8988T (cell line): ENCODE results near the gene UGT2B7.
"Not testable (repeated sequence)": the region's sequence is repeated elsewhere in the genome, so short reads cannot be mapped to it uniquely, and the experiment has no call there.

Experiments
- DNase-seq: peaks from one replicate; pipeline ENCODE4 v3.0.0; 2011

UGT2B7 gene

DNA sequence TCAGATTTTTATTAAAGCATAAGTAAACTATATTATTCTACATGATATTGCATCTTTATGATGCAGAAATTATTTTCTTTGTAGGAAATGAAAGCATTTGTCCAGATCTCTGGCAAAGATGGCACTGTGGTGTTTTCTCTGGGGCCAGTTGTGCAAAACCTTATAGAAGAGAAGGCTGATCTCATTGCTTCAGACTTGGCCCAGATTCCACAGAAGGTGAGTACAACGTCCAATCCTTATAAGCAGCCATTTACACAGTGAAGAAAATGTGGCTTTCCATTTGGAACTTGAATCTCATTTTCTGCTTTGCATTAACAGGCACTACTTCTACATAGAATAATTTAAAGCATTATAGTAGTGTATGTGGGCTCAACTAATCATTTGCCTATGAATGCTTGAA, 6.9 kb upstream of the UGT2B7 start:
- no peak for DNase-seq

DNA sequence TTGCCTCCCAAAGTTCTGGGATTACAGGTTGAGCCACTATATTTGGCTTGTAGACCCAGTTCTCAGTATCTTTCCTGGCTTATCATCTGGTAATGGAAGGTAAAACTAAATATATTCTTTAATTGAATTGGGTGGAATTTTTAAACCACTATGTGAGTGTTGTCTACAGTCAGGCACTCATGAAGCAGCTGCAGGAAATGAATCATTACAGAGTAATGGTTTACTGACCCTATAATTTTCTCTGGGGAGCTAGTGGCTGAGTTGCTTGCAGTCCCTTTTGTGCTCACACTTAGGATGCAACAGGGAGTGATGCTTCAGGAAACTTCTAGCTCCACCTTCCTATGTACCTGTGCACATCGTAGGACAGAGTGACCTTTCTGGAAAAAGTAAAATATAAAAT, 4.1 kb upstream of the UGT2B7 start:
- no peak for DNase-seq

DNA sequence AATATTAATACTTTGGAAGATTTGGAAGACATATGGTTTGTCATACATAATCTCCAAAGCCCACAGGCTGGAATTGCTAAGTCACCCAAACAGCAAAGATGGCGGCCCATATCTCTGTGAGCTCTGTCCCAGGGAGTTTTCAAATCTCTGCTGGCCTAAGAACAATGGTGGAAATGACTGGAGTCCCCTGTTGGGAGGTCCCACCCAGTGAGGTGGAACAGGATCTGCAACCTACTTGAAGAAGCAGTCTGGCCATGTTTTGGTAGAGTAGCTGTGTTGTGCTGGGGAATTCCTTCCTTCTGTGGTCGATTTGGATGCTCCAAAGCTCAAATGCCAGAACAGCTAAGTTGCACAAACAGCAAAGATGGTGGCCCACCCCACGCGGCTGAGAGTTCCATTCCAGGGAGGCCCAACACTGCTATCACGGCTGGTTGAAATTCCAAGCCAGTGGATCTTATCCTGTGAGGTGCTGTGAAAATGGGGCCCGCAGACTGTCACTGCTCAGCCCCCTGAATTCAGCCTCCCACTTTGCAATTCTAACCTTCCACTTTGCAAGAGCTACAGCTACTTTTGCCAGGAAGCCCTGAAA, 3.2 kb upstream of the UGT2B7 start:
- no peak for DNase-seq

DNA sequence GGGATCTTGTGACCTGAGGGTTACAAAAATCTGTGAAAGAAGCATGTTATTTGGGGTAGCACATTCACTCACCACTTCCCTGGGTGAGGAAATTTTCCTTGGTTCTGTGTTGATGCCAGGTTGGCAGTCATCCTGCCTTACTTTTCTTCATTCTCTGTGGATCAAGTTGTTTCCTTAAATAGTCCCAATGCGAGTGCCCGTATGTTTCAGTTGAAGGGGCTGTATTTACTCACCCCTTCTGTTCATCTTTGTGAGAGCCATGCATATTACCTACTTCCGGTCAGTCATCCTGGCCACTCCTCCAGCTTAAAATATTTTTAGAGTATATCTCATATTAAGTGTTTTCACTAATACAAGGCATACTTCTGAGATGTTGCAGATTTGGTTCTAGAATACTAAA, 2.6 kb upstream of the UGT2B7 start:
- no peak for DNase-seq

DNA sequence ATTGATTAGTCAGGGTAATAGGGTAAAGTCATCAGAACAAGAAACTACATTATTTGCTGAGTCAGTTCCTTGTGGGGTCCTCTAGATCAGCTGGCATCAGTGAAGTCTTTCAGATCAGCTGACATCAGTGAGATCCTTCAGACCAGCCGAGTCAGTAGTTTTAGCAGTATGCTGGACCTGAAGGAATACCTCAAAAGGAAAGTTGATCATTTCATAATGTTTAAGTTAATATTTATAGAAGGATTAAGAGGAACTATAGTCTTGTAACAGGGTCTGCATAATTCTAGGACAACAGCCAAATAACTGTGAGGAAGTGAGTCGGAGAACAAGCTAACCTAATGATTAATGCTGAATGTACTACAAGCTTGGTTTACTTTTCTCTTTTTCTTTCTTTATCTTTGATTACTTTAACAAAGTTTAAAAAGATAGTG, 958 bp upstream of the UGT2B7 start:
- DNase-seq, result no peak

DNA sequence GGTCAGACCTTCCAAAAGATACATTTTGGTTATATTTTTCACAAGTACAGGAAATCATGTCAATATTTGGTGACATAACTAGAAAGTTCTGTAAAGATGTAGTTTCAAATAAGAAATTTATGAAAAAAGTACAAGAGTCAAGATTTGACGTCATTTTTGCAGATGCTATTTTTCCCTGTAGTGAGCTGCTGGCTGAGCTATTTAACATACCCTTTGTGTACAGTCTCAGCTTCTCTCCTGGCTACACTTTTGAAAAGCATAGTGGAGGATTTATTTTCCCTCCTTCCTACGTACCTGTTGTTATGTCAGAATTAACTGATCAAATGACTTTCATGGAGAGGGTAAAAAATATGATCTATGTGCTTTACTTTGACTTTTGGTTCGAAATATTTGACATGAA, 536 bp downstream of the UGT2B7 start:
- DNase-seq, result no peak

DNA sequence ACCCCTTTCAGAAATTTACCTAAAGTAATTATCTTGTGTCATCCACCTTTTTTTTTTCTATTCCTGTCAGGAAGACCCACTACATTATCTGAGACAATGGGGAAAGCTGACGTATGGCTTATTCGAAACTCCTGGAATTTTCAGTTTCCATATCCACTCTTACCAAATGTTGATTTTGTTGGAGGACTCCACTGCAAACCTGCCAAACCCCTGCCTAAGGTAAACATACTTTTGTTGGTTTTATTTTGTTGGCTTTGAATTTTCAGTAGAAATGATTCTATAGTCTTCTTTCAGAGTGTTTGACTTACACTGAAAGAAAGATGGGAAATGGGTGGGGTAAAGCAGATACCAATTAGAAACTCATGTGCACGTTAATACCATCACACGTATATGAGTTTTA, 2.2 kb downstream of the UGT2B7 start:
- DNase-seq, result no peak

DNA sequence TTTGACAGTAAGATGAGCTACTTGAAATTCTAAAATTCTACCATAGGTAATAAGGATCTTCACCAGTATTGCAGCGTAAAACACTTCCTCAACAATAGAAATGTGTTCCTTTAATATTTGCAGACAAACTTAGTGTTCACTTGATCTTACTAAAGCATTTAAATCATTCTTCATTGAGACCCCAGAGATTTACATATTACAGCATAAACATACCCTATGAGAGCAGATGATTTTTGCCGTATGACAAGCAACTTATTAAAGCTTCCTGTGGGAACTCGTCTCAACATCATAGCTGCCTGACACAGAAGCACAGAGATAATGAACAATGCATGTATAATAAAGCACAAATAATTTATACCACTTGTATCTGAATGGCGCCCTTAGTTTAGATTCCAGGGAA, 3.6 kb downstream of the UGT2B7 start:
- no peak for DNase-seq

DNA sequence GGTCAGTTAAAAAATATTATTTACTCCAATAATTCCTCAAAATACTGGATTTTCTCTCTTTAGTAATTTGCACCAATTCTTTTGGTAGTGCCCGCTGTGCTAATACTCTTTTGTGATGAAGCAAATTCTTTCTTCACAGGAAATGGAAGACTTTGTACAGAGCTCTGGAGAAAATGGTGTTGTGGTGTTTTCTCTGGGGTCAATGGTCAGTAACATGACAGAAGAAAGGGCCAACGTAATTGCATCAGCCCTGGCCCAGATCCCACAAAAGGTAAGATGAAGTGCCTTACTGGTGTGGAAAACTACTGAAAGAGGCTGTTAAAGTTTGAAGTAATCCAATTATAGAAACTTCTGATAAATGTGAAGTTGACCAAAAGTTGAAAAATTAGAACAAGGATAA, 6.4 kb downstream of the UGT2B7 start:
- not testable (repeated sequence) for DNase-seq

DNA sequence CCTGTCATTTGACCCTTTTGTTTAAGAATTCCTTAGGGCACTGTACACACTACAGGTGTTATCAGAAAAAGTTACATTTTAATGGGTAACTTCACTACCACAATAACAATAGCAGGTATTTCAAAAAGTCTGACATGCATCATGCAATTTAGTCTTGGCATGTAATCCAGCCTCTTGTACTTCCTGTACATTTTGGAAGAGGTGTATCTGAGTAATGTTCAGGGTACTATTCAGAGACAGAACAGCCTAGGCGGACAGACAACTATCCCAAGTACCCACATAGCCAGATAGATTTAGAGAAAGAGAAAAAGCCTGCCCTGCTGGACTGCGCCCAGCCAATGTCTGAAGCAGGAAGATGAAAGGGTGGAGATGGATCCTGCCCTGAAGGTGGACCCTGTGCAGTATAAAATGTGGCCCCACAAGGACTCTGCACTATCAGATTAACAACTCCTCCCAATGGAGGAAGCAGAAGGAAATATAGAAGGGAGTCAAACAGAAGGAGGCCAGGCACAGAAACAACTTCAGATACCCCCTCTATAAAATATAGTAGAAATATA, 8.5 kb downstream of the UGT2B7 start:
- DNase-seq, result no peak

DNA sequence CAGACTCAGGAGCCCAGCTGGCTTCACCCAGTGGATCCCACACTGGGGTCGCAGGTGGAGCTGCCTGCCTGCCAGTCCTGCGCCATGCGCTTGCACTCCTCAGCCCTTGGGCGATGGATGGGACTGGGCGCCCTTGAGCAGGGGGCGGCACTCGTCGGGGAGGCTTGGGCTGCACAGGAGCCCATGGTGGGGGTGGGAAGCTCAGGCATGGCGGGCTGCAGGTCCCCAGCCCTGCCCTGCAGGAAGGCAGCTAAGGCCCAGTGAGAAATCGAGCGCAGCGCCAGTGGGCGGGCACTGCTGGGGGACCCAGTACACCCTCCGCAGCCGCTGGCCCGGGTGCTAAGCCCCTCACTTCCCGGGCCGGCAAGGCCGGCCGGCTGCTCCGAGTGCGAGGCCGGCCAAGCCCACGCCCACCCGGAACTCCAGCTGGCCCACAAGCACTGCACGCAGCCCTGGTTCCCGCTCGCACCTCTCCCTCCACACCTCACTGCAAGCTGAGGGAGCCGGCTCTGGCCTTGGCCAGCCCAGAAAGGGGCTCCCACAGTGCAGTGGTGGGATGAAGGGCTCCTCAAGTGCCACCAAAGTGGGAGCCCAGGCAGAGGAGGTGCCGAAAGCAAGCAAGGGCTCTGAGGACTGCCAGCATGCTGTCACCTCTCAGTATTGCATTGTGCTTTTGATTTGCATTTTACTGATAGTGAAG, 19.0 kb downstream of the UGT2B7 start:
- not testable (repeated sequence) for DNase-seq

DNA sequence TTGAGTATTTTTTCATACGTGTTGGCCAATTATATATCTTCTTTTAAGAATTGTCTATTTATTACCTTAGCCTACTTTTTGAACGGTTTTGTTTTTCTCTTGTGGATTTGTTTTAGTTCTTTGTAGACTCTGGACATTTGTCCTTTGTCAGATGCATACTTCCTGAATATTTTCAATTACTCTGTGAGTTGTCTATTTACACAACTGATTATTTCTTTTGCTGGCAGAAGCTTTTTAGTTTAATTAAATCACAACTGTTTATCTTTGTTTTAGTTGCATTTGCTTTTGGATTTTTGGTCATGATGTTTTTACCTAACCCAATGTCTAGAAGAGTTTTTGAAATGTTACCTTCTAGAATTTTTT, 19.6 kb downstream of the UGT2B7 start:
- DNase-seq, result no peak

DNA sequence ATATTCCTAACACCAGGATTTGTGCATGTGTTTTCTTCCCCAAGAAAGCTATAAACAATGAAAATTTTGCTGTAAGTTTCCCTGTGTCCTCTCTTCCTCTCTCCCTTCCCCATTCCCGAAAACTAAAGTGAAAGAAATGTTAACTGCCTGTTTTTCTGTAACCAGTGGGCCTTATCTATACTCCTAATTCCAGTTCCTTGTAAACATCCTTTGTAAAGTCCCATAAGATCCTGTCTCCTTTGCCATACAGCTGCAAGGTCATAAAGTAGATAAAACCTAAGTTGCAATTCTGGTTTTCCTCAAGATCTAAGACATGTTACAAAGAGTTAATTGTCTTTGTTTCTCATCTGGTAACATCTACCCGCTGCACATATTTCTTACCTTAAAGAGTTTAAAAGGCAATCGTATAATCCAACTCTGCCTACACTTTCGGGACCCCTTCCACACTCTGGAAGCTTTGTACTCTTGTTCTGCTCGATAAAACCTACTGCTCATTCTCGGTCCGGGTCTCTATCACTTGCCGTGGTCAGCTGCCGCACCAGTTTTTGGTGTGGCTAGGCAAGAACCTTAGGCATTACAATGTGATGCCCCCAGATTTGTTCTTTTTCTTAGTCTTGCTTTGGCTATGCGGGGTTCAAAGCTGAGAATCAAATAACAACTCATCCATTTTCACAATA, 20.5 kb downstream of the UGT2B7 start:
- no peak for DNase-seq

DNA sequence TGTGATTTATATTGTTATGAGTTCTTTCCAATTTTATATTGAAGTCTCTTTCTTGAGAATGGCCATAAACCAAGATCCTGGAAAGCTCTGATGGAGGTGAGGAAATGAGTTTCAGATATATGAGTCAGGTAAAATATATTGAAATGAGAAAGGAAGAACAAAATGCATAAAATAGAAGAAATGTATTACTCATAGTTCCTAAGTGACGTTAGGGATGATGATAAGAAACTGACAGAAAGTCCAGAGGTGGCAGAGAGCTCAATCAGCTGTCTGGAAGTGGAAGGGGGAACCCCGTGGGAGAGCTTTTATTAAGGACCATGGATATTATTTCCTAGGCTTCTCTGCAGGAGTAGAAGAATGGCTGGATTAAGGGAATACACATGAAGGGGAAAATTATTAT, 24.6 kb downstream of the UGT2B7 start:
- no peak for DNase-seq

DNA sequence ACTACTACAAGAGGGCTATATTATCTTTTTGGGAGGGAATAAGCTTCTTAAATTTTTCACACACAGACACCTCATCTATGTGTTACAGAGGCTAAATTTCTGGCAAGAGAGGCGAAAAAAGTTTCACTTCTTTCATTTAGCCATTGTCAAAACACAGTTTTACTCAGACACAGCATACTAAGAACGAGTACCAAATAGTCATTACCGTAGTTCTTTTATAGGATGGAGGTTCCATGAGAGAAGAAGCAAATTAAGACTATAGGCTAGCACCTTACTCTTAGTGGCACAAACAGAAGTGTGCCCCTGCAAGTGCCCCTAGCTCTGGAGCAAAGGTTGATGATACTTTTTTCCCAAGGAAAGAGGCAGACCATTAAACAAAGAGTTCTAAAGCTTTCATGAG, 26.2 kb downstream of the UGT2B7 start:
- DNase-seq, result no peak

DNA sequence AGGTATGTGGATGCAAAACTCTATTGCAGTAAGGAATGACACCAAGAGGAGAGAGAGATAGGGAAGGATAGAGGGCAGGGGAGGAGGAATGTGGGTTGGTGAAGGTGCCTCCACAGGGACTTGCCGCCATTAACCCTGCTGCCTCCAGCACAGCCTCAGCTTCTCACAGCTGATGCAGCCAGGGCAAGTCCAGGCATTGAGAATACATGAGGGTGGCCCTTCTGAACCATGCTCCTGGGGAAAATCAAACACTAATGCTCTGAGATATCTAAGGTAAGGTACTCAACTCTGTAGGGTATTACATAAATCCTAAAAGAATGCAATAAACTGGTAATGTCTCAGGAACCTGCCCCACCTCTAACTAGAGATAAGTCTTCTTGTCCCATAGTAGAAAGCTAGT, 28.7 kb downstream of the UGT2B7 start:
- no peak for DNase-seq

DNA sequence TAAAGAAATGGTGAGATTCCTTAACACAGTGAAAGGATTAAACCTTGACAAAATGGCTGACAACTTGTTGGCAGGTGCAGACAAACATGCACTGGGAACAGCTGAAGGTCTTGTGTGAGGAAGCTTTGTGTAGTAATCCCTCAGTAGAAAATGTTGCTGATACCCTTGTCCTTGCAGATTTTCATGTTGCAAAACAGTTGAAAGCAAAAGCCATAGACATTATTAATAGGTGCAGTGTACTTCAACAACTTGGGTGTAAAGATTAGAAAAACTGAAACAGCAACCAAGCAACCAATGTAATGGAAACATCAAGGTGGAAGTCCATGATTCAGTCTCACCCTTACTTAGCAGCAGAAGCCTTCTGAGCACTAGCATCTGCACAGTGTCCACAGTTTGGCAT, 29.8 kb downstream of the UGT2B7 start:
- no peak for DNase-seq

DNA sequence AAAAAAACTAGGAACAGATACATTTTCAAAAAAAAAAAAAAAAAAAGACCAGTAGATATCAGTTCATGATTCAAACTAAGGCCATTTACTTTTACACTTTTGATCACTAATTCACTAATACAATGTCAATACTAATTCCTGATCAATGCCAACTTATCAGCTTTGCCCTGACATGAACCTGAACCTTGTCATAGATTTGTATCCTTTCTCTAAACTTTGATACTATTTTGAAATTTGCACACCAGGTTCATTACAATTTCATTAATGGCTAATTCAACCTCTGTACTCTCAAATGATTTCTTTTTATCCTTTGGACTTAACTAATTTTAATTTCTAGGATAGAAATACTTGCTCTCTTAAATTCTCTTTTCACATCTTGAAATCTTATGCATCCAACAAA, 37.7 kb downstream of the UGT2B7 start:
- DNase-seq, result no peak

DNA sequence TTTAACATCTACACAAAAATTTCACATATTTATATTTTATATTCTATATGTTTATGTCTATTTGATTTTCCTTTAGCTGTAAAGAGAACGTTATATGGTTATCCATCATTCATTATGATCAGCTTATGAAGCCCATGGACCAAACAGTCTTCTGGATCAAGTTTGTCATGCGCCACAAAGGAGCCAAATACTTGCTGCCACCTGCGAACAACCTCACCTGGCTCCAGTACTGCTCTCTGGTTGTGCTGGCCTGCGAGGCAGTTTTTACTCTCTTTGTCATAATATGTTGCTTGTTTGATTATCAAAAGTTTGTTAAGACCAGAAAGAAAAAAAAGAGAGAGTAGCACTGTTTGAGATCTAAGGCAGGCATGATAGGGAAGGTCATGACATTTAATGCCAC, 38.2 kb downstream of the UGT2B7 start:
- no peak for DNase-seq

DNA sequence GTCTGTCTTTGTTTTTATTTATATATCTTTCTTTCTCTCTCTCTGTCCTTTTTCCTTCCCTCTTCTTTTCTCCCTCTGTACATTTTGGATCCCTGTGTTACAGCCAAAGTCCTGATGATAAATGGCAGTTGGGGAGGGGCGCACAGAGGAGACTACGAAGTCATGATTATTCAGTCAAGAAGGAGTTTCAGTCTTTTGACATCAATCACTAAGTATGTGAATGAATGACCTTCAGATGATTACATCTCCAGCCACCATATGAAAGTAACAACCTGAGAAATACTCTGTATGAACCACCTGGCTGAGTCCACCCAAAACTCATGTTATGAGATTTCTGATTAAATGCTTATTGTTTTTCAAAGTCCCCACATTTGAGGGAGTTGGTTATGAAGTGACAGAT, 45.0 kb downstream of the UGT2B7 start:
- DNase-seq, result no peak

DNA sequence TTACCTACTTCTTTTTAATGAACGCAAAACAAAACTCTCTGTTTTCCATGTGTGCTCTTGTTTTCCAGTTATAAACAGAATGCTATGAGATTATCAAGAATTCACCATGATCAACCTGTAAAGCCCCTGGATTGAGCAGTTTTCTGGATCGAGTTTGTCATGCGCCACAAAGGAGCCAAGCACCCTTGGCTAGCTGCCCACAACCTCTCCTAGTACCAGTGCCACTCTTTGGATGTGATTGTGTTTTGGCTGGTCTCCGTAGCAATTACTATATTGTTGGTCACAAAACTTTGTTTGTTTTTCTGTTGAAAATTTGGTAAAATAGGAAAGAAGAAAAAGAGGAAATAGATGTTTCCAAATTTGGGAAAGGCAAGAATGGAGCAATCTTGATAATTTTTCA, 51.1 kb downstream of the UGT2B7 start:
- no peak for DNase-seq

DNA sequence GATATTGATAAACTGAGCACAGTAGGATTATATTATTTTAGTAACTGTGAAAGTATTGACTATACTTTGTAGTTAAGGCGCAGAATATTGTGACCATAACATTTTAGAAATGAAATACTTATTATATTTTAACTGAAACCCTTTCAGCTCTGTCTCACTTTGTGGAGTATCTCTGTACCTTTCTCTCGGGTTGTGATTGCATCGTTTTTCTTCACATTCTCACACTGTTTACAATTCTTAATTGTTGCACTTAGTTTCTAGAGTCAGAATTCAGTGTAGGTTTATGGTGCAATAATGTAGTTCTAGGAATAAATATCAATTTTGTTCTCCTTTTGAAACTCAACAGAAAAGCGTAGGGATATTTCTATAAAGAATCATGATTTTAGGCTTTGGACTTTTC, 57.7 kb downstream of the UGT2B7 start:
- no peak for DNase-seq

DNA sequence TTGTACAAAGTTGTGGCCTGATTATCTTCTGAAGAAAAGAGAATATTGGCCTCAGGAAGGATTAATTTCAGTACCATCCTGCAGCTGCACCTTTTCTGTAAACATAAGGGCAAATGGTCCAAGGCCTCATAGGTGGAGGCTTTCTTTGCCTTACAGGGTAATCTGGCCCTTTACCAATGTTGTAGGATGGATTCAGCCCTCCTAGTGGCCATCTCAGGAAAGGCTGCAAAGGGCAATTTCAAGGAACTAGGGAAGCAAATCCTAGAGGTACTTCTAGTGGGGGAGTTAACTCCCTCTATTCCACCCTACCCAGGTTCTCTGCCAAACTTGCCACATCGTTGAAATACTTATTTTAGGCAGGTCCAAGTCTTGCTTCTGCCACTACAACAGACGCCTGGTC, 60.6 kb downstream of the UGT2B7 start:
- no peak for DNase-seq
